Cortex of kidney (tissue), 1 donor: ENCODE data around the gene EPHB2.

ENCODE experiments used
- DNase-seq: peaks from one replicate; lab custom pipeline; 2025; lab: John Stamatoyannopoulos, UW

EPHB2 gene

DNA sequence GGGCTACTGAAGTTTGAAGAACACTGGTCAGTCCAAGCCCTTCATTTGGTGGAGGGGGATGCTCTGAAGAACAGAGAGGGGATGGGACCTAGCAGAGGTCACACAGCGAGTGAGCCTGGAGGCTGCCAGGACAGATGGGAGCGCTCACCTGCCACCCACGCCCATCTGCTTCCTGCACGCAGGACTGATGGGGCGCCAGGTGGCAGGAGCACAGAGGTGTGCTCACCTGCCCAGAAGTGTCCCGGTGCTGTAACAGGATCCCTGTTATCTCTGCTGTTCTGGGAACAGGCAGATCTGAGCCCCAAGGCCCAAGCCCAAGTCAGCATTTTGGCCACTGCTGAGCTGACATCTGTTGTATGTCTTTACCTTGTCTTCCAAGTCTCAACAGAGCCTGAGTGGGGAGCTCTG is 40.5 kb downstream of the EPHB2 start:
- no peak for DNase-seq

DNA sequence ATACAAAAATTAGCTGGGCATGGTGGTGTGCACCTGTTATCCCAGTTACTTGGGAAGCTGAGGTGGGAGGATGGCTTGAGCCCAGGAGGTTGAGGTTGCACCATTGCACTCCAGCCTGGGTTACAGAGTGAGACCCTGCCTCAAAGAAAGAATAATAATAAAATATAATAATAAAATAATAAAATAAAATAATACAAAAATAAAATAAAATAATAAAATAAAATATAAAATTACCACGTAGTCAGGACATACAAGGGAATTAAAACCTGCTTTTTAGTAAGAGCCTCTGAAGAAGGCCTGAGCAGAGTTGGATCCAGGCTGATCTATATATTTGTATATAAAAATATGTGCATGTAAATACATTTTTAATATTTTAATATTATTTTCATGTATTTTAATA is 41.7 kb downstream of the EPHB2 start:
- DNase-seq, result no peak

DNA sequence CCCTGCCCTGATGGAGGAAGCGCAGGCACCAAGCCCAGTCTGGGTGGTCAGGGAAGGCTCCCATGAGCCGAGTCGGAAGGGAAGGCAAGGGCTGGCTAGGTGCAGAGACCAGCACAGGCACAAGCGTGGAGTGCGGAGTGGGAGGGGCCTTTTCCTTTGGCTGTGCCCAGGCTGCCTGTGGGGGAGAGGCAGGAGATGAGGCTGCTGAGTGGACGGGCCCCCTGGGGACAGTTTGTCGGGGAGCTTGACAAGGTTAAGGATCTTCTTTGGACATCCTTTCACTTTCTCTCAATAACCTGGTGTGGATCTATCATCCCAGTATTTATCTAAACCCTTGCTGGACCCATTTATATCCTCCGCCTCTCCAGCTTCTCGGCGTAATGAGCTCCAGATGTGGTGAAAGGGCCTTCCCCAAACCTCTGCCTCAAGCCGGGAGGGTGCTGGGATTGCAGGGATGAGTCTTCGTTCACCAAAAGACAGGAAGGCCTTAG is 42.9 kb downstream of the EPHB2 start:
- no peak for DNase-seq

DNA sequence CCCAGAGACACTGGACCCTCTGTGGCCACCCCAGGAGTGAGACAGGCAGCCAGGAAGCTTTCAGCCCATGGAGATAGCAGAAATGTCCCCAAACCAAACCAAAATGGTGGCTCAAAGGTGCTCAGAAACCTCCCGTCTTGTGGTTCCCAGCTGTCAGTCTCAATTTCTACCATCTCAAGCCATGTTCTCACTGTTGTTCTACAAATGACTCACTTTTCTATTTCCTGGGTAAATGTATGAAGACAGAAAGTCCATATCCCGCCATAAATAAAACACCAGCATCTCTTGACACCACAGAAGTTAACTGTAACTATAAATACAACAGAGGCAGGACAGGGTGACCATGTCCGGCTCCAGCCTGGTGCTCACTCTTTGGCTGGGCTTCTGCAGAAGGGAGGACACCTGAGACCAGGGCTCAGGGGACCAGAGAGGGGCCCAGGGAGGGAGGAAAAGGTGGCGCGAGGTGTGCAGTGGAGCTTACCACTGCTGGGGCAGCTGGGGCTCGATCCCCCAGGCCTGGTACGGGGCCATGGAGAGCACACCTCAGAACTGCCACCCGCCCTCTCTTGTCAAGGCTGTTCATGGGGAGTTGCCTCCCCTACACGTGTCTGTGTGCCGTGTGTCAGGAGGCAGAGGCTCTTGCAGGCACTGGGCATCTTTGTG is 43.6 kb downstream of the EPHB2 start:
- DNase-seq, result no peak

DNA sequence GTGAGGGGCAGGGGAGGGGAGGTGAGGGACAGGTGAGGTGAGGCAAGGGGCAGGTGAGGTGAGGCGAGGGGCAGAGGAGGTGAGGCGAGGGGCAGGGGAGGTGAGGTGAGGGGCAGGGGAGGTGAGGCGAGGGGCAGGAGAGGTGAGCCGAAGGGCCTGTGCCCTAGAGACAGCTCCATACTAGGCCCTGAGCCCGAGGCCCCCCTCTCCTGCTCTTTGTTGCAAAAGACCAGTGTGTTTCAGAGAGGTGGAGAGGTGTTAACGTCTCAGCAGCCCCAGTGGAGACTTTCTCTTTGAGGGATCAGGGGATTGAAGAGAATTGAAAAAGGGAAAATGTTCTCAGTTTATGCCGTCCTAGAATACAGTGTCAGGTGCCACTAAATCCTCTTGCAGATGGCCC is 44.2 kb downstream of the EPHB2 start:
- no peak for DNase-seq

DNA sequence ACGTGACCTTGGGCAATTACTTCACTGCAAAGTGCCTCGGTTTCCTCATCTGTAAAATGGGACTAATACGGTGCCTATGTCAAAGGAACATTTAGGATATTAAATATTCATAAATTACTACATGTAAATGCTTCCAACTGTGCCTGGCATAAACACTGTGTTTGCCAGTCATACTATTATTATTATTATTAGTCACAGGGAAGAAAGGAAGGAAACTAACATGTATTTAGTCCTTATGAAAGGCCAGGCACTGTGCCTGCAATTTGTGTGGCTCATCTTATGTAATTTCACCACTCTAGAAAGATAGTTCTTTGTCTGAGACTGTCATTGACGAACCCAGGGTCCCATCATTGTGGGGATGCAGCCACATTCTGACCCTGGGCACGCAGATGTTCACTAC is 45.0 kb downstream of the EPHB2 start:
- DNase-seq, result no peak

DNA sequence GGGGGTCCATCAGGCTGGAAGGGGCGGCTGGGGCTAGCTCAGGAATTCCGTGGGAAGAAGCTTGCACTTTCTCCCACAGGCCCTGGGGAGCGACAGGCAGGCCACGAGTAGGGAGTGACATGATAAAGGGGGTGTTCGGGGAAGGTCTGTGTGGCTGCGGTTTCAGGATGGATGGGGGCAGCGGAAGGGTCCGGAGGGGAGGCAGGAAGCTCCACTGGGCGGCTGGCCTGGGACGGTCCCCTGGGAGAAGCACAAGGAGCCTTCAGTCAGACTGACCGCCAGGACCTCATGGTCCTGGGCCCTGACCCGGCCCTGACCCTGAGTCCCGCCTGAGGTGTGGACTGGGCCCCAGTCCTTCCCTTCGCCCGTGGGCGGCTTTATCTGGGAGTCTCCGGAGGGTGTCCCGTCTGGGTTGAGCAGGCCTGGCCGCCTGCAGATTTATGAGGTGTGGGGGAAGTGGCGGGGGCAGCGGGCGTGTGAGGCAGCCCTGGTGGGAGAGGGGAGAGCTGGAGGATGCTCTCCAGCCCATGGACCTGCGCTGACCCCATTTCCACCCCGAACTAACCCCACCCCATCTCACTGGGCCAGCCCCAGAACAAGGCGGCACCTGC is 45.6 kb downstream of the EPHB2 start:
- no peak for DNase-seq

DNA sequence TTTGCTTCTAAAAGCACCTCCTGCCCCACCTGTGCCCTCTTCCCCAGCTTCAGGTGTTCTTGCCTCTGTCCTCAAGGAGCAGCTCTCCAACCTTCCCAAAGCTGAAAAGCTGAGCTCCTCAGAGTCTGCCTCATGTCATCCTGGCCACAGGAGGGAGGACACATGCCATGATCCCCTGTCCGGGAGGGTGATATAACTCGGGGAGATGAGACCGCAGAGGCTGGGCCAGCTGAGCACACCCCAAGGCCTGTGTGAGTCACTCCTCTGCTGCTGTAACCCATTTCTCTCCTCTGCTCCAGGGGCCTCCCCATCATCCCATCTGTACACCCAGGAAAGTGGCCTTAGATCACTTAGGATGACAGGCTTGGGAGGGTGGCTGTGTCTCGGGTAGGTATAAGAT is 49.8 kb downstream of the EPHB2 start:
- no peak for DNase-seq

DNA sequence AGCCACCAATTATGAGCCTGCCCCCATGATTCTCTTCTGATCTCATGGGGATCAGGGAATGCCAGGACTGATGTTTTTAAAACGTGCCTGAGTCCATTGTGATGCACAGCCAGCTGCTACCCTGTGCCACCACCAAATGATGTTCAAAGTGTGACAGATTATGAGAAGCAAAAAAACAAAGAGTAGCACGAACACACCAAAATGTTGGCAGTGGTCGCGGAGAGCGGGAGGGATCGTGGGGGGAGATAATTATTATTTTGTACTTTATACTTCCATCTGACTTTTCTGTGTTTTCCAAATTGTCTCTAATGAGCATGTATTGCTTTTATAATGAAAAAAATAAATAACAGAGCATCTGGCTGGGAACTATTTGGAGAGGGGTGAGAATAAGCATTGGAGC is 50.5 kb downstream of the EPHB2 start:
- DNase-seq, result no peak

DNA sequence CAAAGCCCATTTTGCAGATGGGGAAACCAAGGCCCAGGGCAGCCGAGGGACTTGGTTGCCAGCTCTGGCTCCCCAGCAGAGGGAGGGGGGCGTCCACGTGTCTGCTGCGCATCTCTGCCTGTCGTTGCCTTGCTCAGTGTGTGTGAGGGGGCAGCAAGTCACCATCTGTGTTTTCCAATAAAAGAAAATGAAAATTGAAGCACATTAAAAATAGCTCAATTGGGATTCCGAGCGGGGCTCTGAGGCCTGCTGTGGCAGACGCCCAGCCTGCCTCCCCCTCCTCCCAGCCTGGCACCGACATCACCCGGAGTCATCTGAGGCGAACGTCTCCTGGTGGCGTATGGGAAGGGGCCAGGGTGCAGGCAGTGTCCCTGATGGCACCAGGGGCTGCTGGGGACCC is 51.2 kb downstream of the EPHB2 start:
- DNase-seq, result no peak

DNA sequence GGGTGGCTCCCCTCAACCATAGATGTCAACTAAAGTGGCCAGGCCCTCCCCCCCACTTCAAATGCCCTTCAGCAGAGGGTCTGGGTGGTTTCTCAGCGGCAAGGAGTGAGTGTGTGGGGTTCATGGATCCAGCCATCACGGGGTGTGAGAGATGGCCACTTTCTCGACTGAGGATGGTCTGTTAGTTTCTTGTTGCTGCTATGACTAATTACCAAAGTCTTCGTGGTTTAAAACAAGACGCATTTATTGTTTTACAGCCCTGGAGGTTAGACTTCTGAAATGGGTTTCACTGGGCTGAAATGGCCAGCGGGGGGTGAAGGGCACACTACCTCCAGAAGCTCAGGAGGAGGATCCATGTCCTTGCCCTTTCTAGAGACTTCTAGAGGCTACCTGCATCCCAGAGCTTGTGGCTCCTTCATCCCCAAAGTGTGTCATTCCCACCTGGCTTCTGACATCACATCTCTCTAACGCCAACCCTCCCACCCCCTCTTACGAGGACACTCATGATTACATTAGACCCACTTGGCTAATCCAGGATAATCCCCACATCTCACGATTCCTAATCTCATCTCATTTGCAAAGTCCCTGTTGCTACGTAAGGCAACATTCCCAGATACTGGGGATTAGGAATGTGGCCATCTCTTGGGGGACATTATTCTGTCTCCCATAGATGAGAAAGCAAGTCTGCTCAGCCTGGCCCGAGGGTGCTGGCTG is 53.0 kb downstream of the EPHB2 start:
- DNase-seq, result no peak

DNA sequence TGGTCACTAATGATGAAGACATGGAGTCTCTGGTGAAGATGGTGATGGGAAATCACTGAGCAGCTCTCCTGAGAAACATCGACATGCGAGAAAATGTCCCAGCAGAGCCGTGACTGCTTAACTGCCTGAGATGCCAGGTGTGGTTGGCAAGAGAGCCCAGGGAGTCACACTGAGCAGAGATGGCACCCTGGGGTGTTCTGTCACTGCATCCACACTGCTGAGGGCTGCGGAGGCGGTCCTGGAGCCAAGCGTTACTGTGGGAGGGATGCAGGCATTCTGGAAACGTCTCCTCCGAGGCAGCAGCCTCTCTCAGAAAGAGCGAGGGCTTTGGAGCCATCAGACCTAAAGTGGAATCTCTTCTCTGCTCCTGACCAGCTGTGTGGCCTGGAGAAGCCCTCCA is 57.2 kb downstream of the EPHB2 start:
- no peak for DNase-seq

DNA sequence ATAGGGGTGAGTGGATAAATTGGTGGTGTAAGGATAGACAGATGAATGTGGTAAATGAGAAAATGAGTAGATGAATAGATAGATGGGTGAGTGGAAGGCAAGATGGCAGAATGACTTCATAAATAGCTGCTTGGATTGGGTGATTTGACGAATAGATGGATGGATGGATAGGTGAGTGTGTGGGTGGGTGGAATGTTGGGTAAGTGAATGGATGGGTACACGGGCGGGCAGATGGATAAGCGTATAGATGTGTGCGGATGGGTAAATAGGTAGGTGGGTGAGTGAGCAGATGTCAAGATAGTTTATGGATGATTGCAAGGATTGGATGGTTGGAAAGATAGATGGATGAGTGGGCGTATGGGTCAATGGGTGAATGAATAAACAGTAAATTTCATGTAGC is 59.3 kb downstream of the EPHB2 start:
- no peak for DNase-seq

DNA sequence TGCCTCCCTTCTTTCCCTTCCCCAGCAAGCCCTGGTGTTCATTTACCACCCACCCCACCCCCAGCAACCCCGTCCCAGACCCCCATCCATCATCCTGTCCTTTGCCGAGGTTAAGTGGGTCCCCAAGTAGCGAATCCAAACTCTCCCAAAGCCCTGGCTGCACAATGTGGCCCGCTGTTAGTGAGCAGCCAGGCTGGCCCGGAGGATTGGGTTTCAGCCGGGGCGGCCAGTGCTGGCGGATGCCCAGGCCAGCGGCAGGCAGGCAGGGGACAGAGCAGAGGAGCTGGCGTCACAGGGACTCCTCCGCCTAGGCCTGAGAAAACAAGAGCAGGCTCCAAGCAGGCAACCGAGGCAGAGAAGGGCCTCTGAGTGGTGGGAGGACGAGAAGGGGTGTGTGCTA is 61.4 kb downstream of the EPHB2 start:
- no peak for DNase-seq

DNA sequence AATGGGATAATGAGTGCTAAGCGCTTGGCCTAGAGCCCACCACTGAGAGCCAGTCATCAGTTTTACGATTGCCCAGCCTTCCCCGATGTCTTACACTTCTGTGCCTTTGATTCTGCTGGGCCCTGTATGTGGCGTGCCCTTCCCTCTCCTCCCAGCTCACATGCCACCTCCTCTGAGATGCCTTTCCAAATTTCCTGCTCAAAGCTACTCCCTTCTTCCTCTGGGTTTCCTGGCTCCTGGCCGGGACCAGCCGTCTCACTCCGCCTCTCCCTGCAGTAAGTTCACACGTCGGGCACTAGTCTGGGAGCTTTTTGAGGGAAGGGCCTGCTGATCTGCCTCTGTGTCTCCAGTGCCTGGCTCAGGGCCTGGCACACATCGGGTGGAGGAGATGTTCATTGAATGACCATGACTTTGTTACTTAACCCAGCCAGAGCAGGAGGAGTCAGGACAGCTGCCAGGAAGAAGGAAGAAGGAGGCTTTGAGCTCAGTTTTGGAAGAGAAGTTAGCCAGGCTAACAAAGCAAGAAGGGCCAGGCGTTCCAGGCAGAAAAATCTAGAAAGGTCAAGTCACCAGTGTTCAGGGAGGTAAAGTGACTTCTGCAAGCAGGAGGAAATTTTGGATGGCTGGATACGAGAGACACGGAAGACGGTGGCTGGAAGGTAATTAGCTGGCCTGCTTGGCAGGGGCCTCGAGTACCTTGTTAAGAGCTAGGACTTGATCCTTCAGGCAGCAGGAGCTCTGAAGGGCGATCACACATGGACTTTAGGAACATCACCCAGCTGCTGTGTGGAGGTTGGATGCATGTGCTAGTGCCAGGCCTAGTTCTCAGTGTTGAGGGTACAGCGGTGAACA is 63.6 kb downstream of the EPHB2 start:
- no peak for DNase-seq

DNA sequence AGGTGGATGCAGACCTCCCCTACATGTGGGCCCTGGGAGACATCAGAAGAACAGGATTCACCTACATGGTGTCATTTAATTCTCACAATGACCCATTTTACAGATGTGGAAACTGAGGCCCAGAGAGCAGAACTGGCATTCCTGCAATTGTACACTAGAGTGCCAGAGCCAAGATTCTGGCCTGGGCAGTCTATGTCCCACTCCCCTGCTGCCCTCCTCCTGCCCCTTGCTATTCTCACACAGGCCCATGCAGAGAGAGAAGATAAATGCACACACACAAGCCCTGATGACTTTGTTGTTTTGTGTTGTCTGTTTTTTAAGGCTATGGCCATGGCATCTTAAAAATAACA is 64.2 kb downstream of the EPHB2 start:
- DNase-seq, result no peak

DNA sequence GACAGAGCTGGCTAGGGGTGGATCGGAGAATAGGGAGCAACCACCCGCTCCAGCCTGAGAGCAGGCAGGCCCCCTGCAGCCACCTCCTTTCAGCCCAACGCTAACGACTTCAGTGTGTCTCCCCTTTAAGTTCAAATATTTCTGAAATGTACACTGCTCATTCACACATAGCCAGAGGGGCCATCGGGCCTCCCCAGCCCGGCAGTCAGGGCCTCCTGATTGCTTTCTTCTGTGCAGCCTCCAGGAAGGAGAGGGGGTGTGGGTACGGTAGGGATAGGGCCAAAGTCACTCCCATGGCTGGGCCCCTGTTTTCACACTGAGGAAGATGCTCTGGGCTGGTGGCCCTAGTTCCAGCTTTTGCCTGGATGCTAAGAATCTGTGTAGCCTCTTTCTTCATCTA is 64.8 kb downstream of the EPHB2 start:
- no peak for DNase-seq

DNA sequence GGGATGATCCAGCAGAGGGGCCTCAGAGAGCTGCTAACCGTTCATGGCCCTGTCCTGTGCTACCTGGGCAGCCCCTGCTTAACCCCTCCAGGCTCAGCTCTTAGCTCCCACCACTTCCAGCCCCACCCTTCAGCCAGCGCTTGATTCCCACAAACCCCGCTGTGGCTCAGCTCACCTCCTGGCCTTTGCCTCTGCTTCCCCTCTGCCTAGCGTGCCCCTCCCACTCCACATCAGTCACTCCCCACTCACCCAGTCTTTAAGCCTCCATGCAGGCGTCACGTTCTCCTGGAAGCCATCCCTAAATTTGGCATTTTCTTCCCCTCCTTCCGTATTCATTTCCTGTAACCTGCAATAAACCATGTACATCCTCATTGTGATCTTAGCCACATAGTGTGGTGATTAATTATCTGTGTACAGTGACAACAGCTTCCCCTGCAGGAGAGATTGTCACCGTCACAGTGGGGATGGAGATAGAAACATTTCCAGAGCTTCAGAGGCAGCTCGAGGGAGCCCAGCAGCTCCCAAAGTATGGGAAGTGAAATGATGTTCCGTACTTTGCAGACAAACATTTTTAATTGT is 65.5 kb downstream of the EPHB2 start:
- DNase-seq, result no peak

DNA sequence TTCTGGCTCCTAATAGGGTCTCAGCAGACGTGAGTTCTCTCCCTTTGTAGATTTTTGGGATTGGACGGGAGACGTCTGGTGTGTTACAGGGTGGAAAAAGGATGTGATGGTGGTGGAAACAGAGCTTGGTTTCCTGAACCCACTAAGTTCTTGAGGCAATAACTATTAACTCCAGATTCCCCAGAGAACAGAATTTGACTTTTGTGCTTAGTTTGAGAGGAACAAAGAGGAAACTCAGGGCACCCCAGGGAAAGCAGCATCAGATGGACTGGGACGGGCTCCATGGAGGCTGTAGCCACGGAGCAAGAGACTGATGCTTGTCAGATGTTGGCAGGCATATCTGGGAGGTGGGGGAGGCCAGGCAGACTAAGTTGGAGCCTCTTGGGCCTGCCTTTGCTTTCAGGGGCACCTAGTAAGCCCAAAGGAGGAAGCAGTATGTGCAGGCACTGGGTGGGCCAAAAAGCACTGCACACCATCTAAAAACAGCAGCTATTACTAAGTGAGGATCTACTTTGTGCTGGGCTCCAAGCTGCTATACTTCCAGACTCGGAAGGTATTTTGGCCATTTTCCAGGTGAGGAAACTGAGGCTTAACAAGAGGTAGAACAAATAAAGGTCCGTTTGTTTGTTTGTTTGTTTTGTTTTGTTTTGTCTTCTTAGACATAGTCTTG is 66.9 kb downstream of the EPHB2 start:
- no peak for DNase-seq

DNA sequence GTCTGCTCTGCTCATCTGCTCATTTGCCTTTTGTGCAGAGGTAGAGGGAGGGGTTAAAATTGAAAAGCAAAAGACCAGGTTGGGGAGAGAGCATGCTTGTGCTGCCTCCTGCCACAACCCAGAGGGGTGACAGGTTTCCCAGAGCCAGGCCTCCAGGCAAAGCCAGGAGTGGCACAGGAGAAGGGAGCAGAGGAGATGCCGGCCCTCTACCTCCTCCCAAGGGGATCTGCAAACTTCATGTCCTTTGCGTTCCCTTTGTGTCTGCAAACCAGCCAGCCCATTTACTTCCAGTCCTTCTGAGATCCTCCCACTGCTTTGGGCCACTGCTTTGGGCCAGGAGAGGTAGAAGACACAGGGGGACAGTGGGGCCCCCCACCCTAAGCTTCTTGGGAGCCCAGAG is 67.8 kb downstream of the EPHB2 start:
- DNase-seq, result no peak

DNA sequence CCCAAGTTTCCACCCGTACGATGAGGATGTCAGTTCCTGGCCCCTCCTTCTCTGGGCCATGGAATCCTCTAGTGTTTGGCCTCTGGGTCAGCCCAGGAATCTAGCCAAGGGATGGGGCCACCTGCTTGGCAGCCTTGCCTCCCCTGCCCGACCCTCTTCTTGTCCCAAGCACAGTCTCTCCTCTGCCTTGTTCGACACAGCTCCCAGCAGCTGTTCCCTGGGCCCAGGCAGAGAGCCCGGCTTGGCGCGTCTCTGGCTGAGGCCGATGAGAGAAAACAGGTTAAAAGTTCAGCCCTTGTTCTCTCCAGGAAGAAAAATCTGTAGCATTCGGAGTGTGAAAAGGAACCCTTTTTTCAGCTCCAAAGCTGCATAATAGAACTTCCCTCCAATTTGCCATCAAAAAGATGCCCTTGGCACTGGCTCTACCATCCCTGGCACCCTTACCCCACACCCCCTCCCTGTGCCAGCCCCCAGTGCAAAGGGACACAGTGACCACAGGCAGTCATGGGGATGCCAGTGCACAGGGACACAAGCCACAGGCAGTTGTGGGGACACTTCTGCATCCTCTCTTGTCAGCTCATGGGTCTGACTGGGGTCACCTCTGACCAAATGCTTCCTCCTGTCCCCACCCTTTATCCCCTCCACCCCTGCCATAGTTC is 68.4 kb downstream of the EPHB2 start:
- DNase-seq, result no peak
